GM12878 (cell line): ENCODE results near the gene NRXN3. TPM values are rescaled to one million over a fixed set of nuclear protein-coding genes. Genes with fewer than 3 reads are reported as not detected.

Source experiments
- ATAC-seq: fragments of 200-7000 bp; cut with Tn5 transposase; 3 replicates; pipeline ENCODE4 v1.9.1; 2020; ENCODE audit warnings: mild to moderate bottlenecking, moderate library complexity
- BruUV-seq: library from RNA; stranded (reverse); fragments of 400-500 nt; replicated peaks from 2 replicates; lab custom pipeline; 2021; lab: Mats Ljungman, UMichigan
- CTCF ChIA-PET: fragments of 300-600 bp; sonication (Branson Sonifier 250); formaldehyde crosslinking; extraction: SDS; loops from one replicate; lab custom pipeline; 2021; ENCODE audit warnings: inconsistent platforms; lab: Yijun Ruan, JAX
- POLR2A ChIA-PET: fragments of 350-600 bp; formaldehyde crosslinking; extraction: SDS; loops from one replicate; lab custom pipeline; 2021; ENCODE audit warnings: inconsistent platforms; lab: Charles Lee
- RAD21 ChIA-PET: fragments of 300-600 bp; sonication (Branson Sonifier 250); formaldehyde crosslinking; loops from one replicate; lab custom pipeline; 2023; ENCODE audit warnings: antibody characterized with exemption; ENCODE audit not compliant: unreplicated experiment; lab: Charles Lee
- SMC1A ChIA-PET: fragments of 300-600 bp; sonication (Branson Sonifier 250); formaldehyde crosslinking; loops from one replicate; lab custom pipeline; 2023; ENCODE audit not compliant: unreplicated experiment, uncharacterized antibody; lab: Charles Lee
- DNase-seq: peaks from one replicate; pipeline ENCODE4 v3.0.0-alpha.2; 2011; ENCODE audit warnings: low read depth, low spot score
- FAIRE-seq: peaks from 3 replicates; lab custom pipeline; 2011; peaks lifted over from hg19 to GRCh38; lab: Jason Lieb, UNC
- H2AFZ ChIP-seq: 2 replicates; pipeline ENCODE4 v1.6.0; 2011; ENCODE audit warnings: low read depth, low read length, control low read depth; ENCODE audit not compliant: control insufficient read depth
- H3K27ac ChIP-seq: 2 replicates; pipeline ENCODE4 v1.5.1; 2011; ENCODE audit warnings: control low read depth; ENCODE audit not compliant: control insufficient read depth, insufficient read depth
- H3K27me3 ChIP-seq, 2 experiments: replicated peaks in 1 of 2; 2 replicates each; pipeline versions ENCODE4 v1.6.0 to v1.6.1; 2011; ENCODE audit warnings: low read length in 1 of 2; ENCODE audit not compliant: control insufficient read depth in 2 of 2, insufficient read depth in 2 of 2
- H3K36me3 ChIP-seq, 2 experiments: 2 replicates each; pipeline ENCODE4 v1.5.1; 2011; ENCODE audit warnings: low read length in 1 of 2; ENCODE audit not compliant: control insufficient read depth in 2 of 2, insufficient read depth in 2 of 2
- H3K4me1 ChIP-seq: 2 replicates; pipeline ENCODE4 v1.6.1; 2011; ENCODE audit warnings: mild to moderate bottlenecking, low read length, moderate library complexity, mixed read lengths; ENCODE audit not compliant: control insufficient read depth, insufficient read depth
- H3K4me2 ChIP-seq: 2 replicates; pipeline ENCODE4 v1.6.0; 2011; ENCODE audit warnings: control low read depth; ENCODE audit not compliant: control insufficient read depth, insufficient read depth
- H3K4me3 ChIP-seq: fragments of 200-600 bp; sonication (generic); 2 replicates; pipeline ENCODE4 v1.5.1; 2016
- H3K79me2 ChIP-seq: 2 replicates; pipeline ENCODE4 v1.6.0; 2011; ENCODE audit warnings: low read length; ENCODE audit not compliant: control insufficient read depth, insufficient read depth
- H3K9ac ChIP-seq: 2 replicates; pipeline ENCODE4 v1.8.0; 2011; ENCODE audit warnings: low read length, control low read depth, mixed read lengths; ENCODE audit not compliant: control insufficient read depth, insufficient read depth
- H3K9me3 ChIP-seq: replicated peaks from 3 replicates; pipeline ENCODE4 v1.5.1; 2011; ENCODE audit warnings: mild to moderate bottlenecking, low read length; ENCODE audit not compliant: control insufficient read depth, insufficient read depth
- H4K20me1 ChIP-seq: 2 replicates; pipeline ENCODE4 v1.6.0; 2011; ENCODE audit not compliant: control insufficient read depth, insufficient read depth
- CBFB ChIP-seq: IDR thresholded peaks from 2 replicates; pipeline ENCODE4 v1.6.1; 2016; ENCODE audit warnings: antibody characterized with exemption, low read depth
- IKZF1 ChIP-seq: fragments of 450-650 bp; conservative IDR thresholded peaks from 2 replicates; pipeline ENCODE4 v1.6.1; 2017; ENCODE audit warnings: antibody characterized with exemption, mild to moderate bottlenecking
- KAT2A ChIP-seq: conservative IDR thresholded peaks from 2 replicates; pipeline ENCODE4 v1.6.1; 2011; ENCODE audit warnings: low read depth, low read length; ENCODE audit not compliant: control insufficient read depth
- KLF5 ChIP-seq: fragments of 450-650 bp; IDR thresholded peaks from 2 replicates; pipeline ENCODE4 v1.6.1; 2014; ENCODE audit warnings: mild to moderate bottlenecking; ENCODE audit not compliant: partially characterized antibody
- MYB ChIP-seq: fragments of 150-350 bp; IDR thresholded peaks from 2 replicates; pipeline ENCODE4 v1.6.1; 2014; ENCODE audit warnings: mild to moderate bottlenecking, low read depth, low read length, borderline replicate concordance
- SP1 ChIP-seq: IDR thresholded peaks from one replicate; pipeline ENCODE4 v1.6.1; 2011; ENCODE audit warnings: low read depth, low read length
- STAT1 ChIP-seq: fragments of 450-650 bp; conservative IDR thresholded peaks from 2 replicates; pipeline ENCODE4 v1.6.1; 2014; ENCODE audit warnings: antibody characterized with exemption, mild to moderate bottlenecking
- TARDBP ChIP-seq: IDR thresholded peaks from 2 replicates; pipeline ENCODE4 v1.6.1; 2016; ENCODE audit warnings: borderline replicate concordance
- ZBED1 ChIP-seq: IDR thresholded peaks from 2 replicates; pipeline ENCODE4 v1.6.1; 2016; ENCODE audit warnings: borderline replicate concordance
- ZNF24 ChIP-seq: fragments of 450-650 bp; IDR thresholded peaks from 2 replicates; pipeline ENCODE4 v1.6.1; 2017; ENCODE audit warnings: antibody characterized with exemption, mild to moderate bottlenecking
- WGBS: methylation state at CpG from one replicate; pipeline ENCODE4 v1.1.6; 2016; ENCODE audit warnings: low lambda C conversion rate; ENCODE audit not compliant: insufficient replicate concordance, insufficient coverage; ENCODE audit errors: missing lambda C conversion rate; 5-methylcytosine and 5-hydroxymethylcytosine counted together
- in situ Hi-C: fragments of 300-500 bp; cut with MboI; formaldehyde crosslinking; loops from 9 replicates; pipeline ENCODE4 v1.14.3; 2018; ENCODE audit warnings: mixed read lengths
- intact Hi-C: fragments of 100-400 bp; cut with micrococcal nuclease; formaldehyde crosslinking; loops from one replicate; pipeline ENCODE4 v1.14.2; 2022; ENCODE audit not compliant: unreplicated experiment
- polyA plus RNA-seq, 11 experiments: library from polyadenylated mRNA; depleted of rRNA in 4 of 11; unstranded in 6 of 11; stranded (reverse) in 5 of 11; fragments of >200 nt; fragmentation: Nextera tagmentation in 4 of 11; fragmentation: Illumina TruSeq in 1 of 11; extraction: Ambion mirVana in 4 of 11; extraction: Trizol in 1 of 11; gene quantifications; 1 replicate in 1 of 11; 2 replicates in 10 of 11; pipeline versions ENCODE4 v1.2.1 to v1.2.3, GENCODE V29; 2011 to 2016; ENCODE audit warnings: inconsistent platforms in 2 of 11, missing spikeins in 2 of 11, low read depth in 1 of 11
- total RNA-seq, 4 experiments: library from RNA; depleted of rRNA in 3 of 4; stranded (reverse); fragments of >200 nt in 3 of 4; fragmentation: Illumina TruSeq in 1 of 4; extraction: Trizol in 1 of 4; gene quantifications; 2 replicates each; pipeline versions ENCODE4 v1.2.1 to v1.2.3, GENCODE V29; 2013 to 2021
- TF ChIP-seq, protein P1 (sequence below): IDR thresholded peaks from 2 replicates; pipeline ENCODE4 v1.6.1; 2011; ENCODE audit warnings: borderline replicate concordance, low read depth, mild to moderate bottlenecking, moderate library complexity, low read length; ENCODE audit not compliant: insufficient read depth, poor library complexity, severe bottlenecking
- TF ChIP-seq, protein P2 (sequence below): fragments of 150-350 bp; IDR thresholded peaks from 2 replicates; pipeline ENCODE4 v1.6.1; 2016; ENCODE audit warnings: low read depth, low read length
- TF ChIP-seq, protein P3 (sequence below): fragments of 450-650 bp; IDR thresholded peaks from 2 replicates; pipeline ENCODE4 v1.6.1; 2016; ENCODE audit warnings: mild to moderate bottlenecking, moderate library complexity, borderline replicate concordance

NRXN3 gene
- total and polyA plus RNA-seq, 10 of the 15 experiments (the other 5 are each of a cell fraction or from before 2014, with no cell fraction given), result 0.52 to 3.3 (median 1.4) TPM

DNA sequence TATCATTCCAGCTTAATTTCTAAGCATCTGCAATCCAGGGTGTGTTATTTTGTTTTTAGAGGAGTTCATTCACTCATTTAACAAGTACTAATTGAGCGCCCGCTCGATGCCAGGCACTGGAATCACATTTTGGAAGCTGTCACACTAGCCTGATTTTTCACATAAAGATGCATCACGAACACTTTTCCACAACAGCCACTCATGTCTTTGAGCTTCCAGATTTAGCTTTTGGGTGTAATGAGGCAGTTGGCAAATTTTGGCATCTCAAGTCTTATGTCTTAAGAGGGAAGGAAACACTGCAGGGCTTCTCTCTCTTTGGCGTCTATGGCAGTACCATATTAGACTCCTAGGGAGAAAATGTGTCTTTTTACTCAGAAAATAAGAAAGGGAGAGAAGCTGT is 14.0 kb downstream of the NRXN3 start (continued):
- TF ChIP-seq, protein P1, sequence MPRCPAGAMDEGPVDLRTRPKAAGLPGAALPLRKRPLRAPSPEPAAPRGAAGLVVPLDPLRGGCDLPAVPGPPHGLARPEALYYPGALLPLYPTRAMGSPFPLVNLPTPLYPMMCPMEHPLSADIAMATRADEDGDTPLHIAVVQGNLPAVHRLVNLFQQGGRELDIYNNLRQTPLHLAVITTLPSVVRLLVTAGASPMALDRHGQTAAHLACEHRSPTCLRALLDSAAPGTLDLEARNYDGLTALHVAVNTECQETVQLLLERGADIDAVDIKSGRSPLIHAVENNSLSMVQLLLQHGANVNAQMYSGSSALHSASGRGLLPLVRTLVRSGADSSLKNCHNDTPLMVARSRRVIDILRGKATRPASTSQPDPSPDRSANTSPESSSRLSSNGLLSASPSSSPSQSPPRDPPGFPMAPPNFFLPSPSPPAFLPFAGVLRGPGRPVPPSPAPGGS, result no peak
- TF ChIP-seq KLF5 (no peak), ZBED1 (no peak), STAT1 (no peak), KAT2A (no peak)
- TF ChIP-seq, protein P2, sequence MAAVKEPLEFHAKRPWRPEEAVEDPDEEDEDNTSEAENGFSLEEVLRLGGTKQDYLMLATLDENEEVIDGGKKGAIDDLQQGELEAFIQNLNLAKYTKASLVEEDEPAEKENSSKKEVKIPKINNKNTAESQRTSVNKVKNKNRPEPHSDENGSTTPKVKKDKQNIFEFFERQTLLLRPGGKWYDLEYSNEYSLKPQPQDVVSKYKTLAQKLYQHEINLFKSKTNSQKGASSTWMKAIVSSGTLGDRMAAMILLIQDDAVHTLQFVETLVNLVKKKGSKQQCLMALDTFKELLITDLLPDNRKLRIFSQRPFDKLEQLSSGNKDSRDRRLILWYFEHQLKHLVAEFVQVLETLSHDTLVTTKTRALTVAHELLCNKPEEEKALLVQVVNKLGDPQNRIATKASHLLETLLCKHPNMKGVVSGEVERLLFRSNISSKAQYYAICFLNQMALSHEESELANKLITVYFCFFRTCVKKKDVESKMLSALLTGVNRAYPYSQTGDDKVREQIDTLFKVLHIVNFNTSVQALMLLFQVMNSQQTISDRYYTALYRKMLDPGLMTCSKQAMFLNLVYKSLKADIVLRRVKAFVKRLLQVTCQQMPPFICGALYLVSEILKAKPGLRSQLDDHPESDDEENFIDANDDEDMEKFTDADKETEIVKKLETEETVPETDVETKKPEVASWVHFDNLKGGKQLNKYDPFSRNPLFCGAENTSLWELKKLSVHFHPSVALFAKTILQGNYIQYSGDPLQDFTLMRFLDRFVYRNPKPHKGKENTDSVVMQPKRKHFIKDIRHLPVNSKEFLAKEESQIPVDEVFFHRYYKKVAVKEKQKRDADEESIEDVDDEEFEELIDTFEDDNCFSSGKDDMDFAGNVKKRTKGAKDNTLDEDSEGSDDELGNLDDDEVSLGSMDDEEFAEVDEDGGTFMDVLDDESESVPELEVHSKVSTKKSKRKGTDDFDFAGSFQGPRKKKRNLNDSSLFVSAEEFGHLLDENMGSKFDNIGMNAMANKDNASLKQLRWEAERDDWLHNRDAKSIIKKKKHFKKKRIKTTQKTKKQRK, result no peak

DNA sequence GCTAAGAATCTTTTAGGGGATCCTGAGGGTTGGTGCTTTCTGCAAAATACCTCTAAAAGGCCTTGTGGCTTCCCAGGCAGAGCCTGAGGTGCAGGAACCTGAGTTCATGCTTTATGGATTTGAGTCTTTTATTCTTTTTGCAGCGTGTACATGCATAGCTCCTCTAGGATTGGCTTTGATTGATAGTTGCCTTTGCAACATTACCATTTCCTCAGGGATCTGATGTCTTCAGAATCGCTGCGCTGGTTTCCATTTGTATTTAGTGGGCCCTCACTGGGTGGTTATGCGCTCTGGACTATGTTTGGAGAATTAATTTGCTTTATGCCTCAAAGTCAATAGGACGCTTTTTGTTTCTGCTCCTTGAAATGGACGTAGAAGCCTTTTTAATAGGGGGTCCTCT is 16.1 kb downstream of the NRXN3 start:
- TF ChIP-seq SP1 (no peak), IKZF1 (no peak), ZNF24 (no peak), MYB (no peak), TARDBP (no peak), CBFB (no peak)
- TF ChIP-seq, protein P3, sequence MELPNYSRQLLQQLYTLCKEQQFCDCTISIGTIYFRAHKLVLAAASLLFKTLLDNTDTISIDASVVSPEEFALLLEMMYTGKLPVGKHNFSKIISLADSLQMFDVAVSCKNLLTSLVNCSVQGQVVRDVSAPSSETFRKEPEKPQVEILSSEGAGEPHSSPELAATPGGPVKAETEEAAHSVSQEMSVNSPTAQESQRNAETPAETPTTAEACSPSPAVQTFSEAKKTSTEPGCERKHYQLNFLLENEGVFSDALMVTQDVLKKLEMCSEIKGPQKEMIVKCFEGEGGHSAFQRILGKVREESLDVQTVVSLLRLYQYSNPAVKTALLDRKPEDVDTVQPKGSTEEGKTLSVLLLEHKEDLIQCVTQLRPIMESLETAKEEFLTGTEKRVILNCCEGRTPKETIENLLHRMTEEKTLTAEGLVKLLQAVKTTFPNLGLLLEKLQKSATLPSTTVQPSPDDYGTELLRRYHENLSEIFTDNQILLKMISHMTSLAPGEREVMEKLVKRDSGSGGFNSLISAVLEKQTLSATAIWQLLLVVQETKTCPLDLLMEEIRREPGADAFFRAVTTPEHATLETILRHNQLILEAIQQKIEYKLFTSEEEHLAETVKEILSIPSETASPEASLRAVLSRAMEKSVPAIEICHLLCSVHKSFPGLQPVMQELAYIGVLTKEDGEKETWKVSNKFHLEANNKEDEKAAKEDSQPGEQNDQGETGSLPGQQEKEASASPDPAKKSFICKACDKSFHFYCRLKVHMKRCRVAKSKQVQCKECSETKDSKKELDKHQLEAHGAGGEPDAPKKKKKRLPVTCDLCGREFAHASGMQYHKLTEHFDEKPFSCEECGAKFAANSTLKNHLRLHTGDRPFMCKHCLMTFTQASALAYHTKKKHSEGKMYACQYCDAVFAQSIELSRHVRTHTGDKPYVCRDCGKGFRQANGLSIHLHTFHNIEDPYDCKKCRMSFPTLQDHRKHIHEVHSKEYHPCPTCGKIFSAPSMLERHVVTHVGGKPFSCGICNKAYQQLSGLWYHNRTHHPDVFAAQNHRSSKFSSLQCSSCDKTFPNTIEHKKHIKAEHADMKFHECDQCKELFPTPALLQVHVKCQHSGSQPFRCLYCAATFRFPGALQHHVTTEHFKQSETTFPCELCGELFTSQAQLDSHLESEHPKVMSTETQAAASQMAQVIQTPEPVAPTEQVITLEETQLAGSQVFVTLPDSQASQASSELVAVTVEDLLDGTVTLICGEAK, result no peak
- TF ChIP-seq, all 136 proteins: peak for 0
- Histone ChIP-seq H3K4me3 (no peak overlapping the region), H3K36me3 (no peaks in the 10 kb centered on the region), H3K79me2 (no peaks in the 10 kb centered on the region), H2AFZ (no peak overlapping the region), H3K4me2 (no peak overlapping the region), H3K27ac (no peak overlapping the region), H3K9me3 (no peaks in the 10 kb centered on the region), H3K4me1 (no peaks in the 10 kb centered on the region), H4K20me1 (no peaks in the 10 kb centered on the region), H3K9ac (no peak overlapping the region), H3K27me3 (no peaks in the 10 kb centered on the region; a peak in 1 of 4 replicates)
- no peak for FAIRE-seq
- no peak for ATAC-seq
- POLR2A ChIA-PET, result no interaction called here
- intact Hi-C loops (no loop called here), in situ Hi-C loops (no loop called here)
- under 1% methylated on average over 6 of the region's 6 CpGs for WGBS
- no TSS peak for BruUV-seq
- no peak for DNase-seq
- CTCF ChIA-PET, result no interaction called here
- RAD21 ChIA-PET, result no interaction called here
- SMC1A ChIA-PET, result no interaction called here
